ENCODE results near the gene CPD.

The CPD gene

GRCh38 chr17:30352240-30352814 lies 26.4 kb upstream of the CPD start:
- DNase-seq (ENCODE audit: low read depth, low spot score) = no peak
- WGBS (ENCODE audit: insufficient coverage, insufficient read length) = no CpG with 5 or more reads among the region's 2 CpGs
- Histone ChIP-seq H3K9me3 (ENCODE audit: control insufficient read depth, insufficient read depth, low read length) (no peaks in the 10 kb centered on the region), H3K4me1 (ENCODE audit: control insufficient read depth, insufficient read depth, low read length) (no peaks in the 10 kb centered on the region), H3K27me3 (ENCODE audit: control insufficient read depth, insufficient read depth, low read length) (no peaks in the 10 kb centered on the region), H3K27ac (ENCODE audit: low read length) (no peak overlapping the region), H3K36me3 (ENCODE audit: control insufficient read depth, insufficient read depth, low read length) (no peaks in the 10 kb centered on the region), H3K4me3 (ENCODE audit: low read length) (no peak overlapping the region)

DNA sequence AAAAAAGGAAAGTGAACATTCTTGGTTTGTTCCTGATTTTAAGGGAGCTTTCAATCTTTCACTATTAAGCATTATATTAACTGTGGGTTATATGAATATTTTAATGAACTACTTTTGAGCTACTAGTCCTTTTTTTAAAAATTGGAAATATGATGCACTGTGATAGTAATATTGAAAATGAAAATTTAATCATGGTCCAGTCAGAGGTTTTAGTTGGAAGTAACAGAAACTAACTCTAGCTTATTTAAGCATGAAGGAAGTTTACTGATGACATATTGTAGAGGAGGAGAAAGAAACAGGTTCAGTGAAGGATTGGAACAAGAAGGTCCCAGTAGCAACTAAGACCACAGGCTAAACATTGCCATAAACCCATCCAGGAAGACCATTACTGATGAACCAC lies 24.0 kb upstream of the CPD start:
- no peaks in the 10 kb centered on the region for H3K4me1 ChIP-seq (ENCODE audit: control insufficient read depth, insufficient read depth, low read length)
- no peak overlapping the region for H3K27ac ChIP-seq (ENCODE audit: low read length)
- no peaks in the 10 kb centered on the region for H3K27me3 ChIP-seq (ENCODE audit: control insufficient read depth, insufficient read depth, low read length)
- no peak for DNase-seq (ENCODE audit: low read depth, low spot score)
- H3K4me3 ChIP-seq (ENCODE audit: low read length) = no peak overlapping the region
- H3K36me3 ChIP-seq (ENCODE audit: control insufficient read depth, insufficient read depth, low read length) = no peaks in the 10 kb centered on the region
- H3K9me3 ChIP-seq (ENCODE audit: control insufficient read depth, insufficient read depth, low read length) = no peaks in the 10 kb centered on the region

- Histone ChIP-seq H3K9me3 (ENCODE audit: control insufficient read depth, insufficient read depth, low read length) (no peaks in the 10 kb centered on the region), H3K27me3 (ENCODE audit: control insufficient read depth, insufficient read depth, low read length) (no peaks in the 10 kb centered on the region), H3K4me1 (ENCODE audit: control insufficient read depth, insufficient read depth, low read length) (no peaks in the 10 kb centered on the region), H3K27ac (ENCODE audit: low read length) (no peak overlapping the region), H3K36me3 (ENCODE audit: control insufficient read depth, insufficient read depth, low read length) (no peaks in the 10 kb centered on the region), H3K4me3 (ENCODE audit: low read length) (no peak overlapping the region)
- DNase-seq (ENCODE audit: low read depth, low spot score) = no peak
Observed at GRCh38 chr17:30357476-30357875, 21.3 kb upstream of the CPD start.

- WGBS (ENCODE audit: insufficient coverage, insufficient read length) = no CpG with 5 or more reads among the region's 5 CpGs
- Histone ChIP-seq H3K27ac (ENCODE audit: low read length) (no peak overlapping the region), H3K4me1 (ENCODE audit: control insufficient read depth, insufficient read depth, low read length) (no peaks in the 10 kb centered on the region)
Observed at GRCh38 chr17:30358055-30358760, 20.5 kb upstream of the CPD start.

GRCh38 chr17:30360086-30360808 lies 18.5 kb upstream of the CPD start:
- Histone ChIP-seq H3K36me3 (ENCODE audit: control insufficient read depth, insufficient read depth, low read length) (no peaks in the 10 kb centered on the region), H3K4me1 (ENCODE audit: control insufficient read depth, insufficient read depth, low read length) (no peaks in the 10 kb centered on the region), H3K27me3 (ENCODE audit: control insufficient read depth, insufficient read depth, low read length) (no peaks in the 10 kb centered on the region), H3K4me3 (ENCODE audit: low read length) (no peak overlapping the region), H3K9me3 (ENCODE audit: control insufficient read depth, insufficient read depth, low read length) (no peaks in the 10 kb centered on the region), H3K27ac (ENCODE audit: low read length) (no peak overlapping the region)
- 100% methylated on average over 1 of the region's 8 CpGs for WGBS (ENCODE audit: insufficient coverage, insufficient read length)
- no peak for DNase-seq (ENCODE audit: low read depth, low spot score)

More at GRCh38 chr17:30358055-30358760, 20.5 kb upstream of the CPD start:
- no peaks in the 10 kb centered on the region for H3K27me3 ChIP-seq (ENCODE audit: control insufficient read depth, insufficient read depth, low read length)
- no peaks in the 10 kb centered on the region for H3K9me3 ChIP-seq (ENCODE audit: control insufficient read depth, insufficient read depth, low read length)
- H3K36me3 ChIP-seq (ENCODE audit: control insufficient read depth, insufficient read depth, low read length) = no peaks in the 10 kb centered on the region
- H3K4me3 ChIP-seq (ENCODE audit: low read length) = no peak overlapping the region
- no peak for DNase-seq (ENCODE audit: low read depth, low spot score)

DNA sequence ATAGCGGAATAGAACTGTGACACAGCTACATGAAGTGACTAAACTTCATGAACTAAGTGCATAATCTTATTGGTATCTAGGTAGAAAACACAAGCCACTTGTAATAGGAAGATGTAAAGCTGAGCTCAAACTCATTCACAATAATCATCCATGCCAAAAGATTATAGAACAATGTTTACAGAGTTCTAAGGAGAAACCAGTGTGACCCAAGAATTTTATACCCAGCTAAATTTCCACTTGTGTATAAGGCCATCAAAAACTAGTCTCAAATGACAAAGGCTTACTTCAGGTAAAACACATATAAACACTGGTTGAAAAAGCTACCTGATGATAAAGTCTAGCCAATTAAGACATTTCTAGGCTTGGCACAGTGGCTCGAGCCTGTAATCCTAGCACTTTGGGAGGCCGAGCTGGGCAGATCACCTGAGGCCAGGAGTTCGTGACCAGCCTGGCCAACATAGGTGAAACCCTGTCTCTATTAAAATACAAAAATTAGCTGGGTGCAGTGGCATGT lies 16.9 kb upstream of the CPD start:
- Histone ChIP-seq H3K36me3 (ENCODE audit: control insufficient read depth, insufficient read depth, low read length) (no peaks in the 10 kb centered on the region), H3K4me3 (ENCODE audit: low read length) (no peak overlapping the region), H3K27ac (ENCODE audit: low read length) (no peak overlapping the region), H3K9me3 (ENCODE audit: control insufficient read depth, insufficient read depth, low read length) (no peaks in the 10 kb centered on the region), H3K4me1 (ENCODE audit: control insufficient read depth, insufficient read depth, low read length) (no peaks in the 10 kb centered on the region), H3K27me3 (ENCODE audit: control insufficient read depth, insufficient read depth, low read length) (no peaks in the 10 kb centered on the region)
- DNase-seq (ENCODE audit: low read depth, low spot score) = no peak
- no CpG with 5 or more reads among the region's 4 CpGs for WGBS (ENCODE audit: insufficient coverage, insufficient read length)

DNA sequence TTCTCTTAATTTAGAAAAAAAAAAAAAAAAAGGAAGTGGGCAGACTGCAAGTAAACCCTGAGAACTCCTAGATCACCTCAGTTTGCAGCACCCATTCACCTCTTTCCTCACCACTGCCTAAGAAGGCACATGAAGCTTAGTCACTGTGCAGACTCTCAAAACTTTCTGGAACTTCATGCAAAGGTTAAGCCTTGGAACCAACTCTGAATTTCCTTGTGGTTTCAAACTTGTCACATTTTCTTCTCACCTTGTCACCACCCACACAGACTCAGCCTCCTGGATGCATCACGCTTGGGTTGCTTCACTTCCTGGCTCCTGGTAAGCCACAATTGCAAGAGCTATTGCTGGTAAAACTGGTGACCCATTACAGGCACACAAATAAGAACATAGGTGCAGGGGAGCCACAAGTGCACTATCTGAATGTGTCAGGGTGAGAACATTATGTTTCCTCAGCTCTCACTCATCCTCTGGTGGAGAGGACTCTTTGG lies 15.0 kb upstream of the CPD start:
- Histone ChIP-seq H3K27me3 (ENCODE audit: control insufficient read depth, insufficient read depth, low read length) (no peaks in the 10 kb centered on the region), H3K4me1 (ENCODE audit: control insufficient read depth, insufficient read depth, low read length) (no peaks in the 10 kb centered on the region), H3K36me3 (ENCODE audit: control insufficient read depth, insufficient read depth, low read length) (no peaks in the 10 kb centered on the region), H3K27ac (ENCODE audit: low read length) (no peak overlapping the region), H3K4me3 (ENCODE audit: low read length) (no peak overlapping the region), H3K9me3 (ENCODE audit: control insufficient read depth, insufficient read depth, low read length) (no peaks in the 10 kb centered on the region)
- WGBS (ENCODE audit: insufficient coverage, insufficient read length) = no CpG with 5 or more reads among the region's 1 CpG
- no peak for DNase-seq (ENCODE audit: low read depth, low spot score)

DNA sequence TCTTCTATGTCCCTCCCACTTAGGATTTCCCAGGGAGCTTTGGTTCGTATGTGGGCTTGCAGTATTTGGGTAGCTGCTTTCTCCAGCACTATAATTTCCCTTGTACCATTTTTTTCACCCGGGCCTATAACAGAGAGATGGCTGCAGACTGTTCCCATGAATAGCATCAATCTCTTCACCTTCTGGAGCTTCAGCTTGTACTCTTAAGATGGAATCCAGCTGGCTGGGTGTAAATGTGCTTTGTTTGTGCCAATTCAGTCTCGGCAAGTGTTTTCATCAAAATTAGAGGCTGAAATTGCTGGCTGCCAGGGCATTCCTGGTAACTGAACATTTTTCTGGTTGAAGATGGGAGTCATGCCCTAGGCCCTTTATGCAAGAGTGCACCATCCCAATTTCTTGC lies 12.2 kb upstream of the CPD start:
- Histone ChIP-seq H3K36me3 (ENCODE audit: control insufficient read depth, insufficient read depth, low read length) (no peaks in the 10 kb centered on the region), H3K27ac (ENCODE audit: low read length) (no peak overlapping the region), H3K9me3 (ENCODE audit: control insufficient read depth, insufficient read depth, low read length) (no peaks in the 10 kb centered on the region), H3K4me1 (ENCODE audit: control insufficient read depth, insufficient read depth, low read length) (no peaks in the 10 kb centered on the region), H3K4me3 (ENCODE audit: low read length) (no peak overlapping the region), H3K27me3 (ENCODE audit: control insufficient read depth, insufficient read depth, low read length) (no peaks in the 10 kb centered on the region)
- no peak for DNase-seq (ENCODE audit: low read depth, low spot score)
- WGBS (ENCODE audit: insufficient coverage, insufficient read length) = no CpG with 5 or more reads among the region's 3 CpGs

DNA sequence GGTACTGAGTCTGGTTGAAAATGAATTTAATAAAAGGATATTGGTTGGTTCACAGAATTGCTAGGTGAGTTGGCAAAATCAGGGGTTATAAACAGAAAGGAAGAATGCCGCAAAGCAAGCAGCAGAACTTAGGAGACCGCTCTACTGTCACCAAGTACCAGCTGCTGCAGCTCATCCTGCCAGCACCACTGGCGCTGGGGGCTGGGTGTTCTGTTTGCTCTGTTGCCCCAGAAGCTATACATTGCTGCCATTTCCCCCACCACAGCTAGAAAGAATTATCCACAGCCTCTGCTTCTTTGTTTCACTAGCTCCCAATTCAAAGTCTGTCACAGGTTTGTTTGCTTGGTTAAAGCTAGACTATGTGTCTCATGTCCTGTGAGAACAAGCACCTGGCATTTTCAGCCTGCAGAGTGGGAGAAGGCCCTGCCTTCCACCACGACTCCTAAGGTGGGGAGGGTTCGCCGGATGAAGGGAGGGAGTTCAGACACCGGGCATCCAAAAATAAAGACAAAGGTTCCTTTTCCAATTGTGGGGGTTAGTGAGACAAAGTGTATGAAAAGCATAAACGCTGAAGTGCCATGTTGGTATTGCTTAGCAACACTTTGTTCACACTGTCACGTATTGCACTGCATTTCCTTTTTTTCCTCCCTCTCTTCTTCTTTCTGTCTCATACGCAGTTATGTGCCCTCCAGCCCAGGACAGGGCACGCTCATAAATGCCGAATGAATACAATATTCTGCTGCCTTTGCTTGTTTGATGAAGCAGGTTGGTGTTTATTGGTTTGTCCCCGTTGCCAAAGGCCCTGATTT lies 9.6 kb upstream of the CPD start:
- no peaks in the 10 kb centered on the region for H3K36me3 ChIP-seq (ENCODE audit: control insufficient read depth, insufficient read depth, low read length)
- no peak overlapping the region for H3K27ac ChIP-seq (ENCODE audit: low read length)
- WGBS (ENCODE audit: insufficient coverage, insufficient read length) = no CpG with 5 or more reads among the region's 13 CpGs
- no peaks in the 10 kb centered on the region for H3K9me3 ChIP-seq (ENCODE audit: control insufficient read depth, insufficient read depth, low read length)
- H3K4me3 ChIP-seq (ENCODE audit: low read length) = no peak overlapping the region
- no peak for DNase-seq (ENCODE audit: low read depth, low spot score)
- H3K27me3 ChIP-seq (ENCODE audit: control insufficient read depth, insufficient read depth, low read length) = no peaks in the 10 kb centered on the region
- no peaks in the 10 kb centered on the region for H3K4me1 ChIP-seq (ENCODE audit: control insufficient read depth, insufficient read depth, low read length)

GRCh38 chr17:30369995-30370394 lies 8.7 kb upstream of the CPD start:
- Histone ChIP-seq H3K4me3 (ENCODE audit: low read length) (no peak overlapping the region), H3K4me1 (ENCODE audit: control insufficient read depth, insufficient read depth, low read length) (no peaks in the 10 kb centered on the region), H3K27ac (ENCODE audit: low read length) (no peak overlapping the region), H3K9me3 (ENCODE audit: control insufficient read depth, insufficient read depth, low read length) (no peaks in the 10 kb centered on the region), H3K36me3 (ENCODE audit: control insufficient read depth, insufficient read depth, low read length) (no peaks in the 10 kb centered on the region), H3K27me3 (ENCODE audit: control insufficient read depth, insufficient read depth, low read length) (no peaks in the 10 kb centered on the region)
- DNase-seq (ENCODE audit: low read depth, low spot score) = no peak

Data from iPS DF 6.9 (cell line).